Activated T-helper 2 cell treated with anti-CD3 and anti-CD28 coated beads, Interferon-gamma antibody, Interleukin-2, Interleukin-4, amounts not matched to agents 10 μg/mL and 5 μg/mL and 100 μg/mL, durations not matched to agents 14 hours and 24 hours and 36 hours (primary cell): ENCODE results near the gene TMEM208. TPM values are rescaled to one million over a fixed set of nuclear protein-coding genes. Genes with fewer than 3 reads are reported as not detected.
A peak's percentile ranks its signal among the peaks of the same experiment; 100 is the strongest.

Source experiments
- DNase-seq: peaks from one replicate; pipeline ENCODE4 v3.0.0; 2021; ENCODE audit warnings: low spot score
- H3K27ac Mint-ChIP-seq: one replicate; pipeline ENCODE4 v1.8.0; 2021; ENCODE audit warnings: mixed read lengths
- H3K27me3 Mint-ChIP-seq: one replicate; pipeline ENCODE4 v1.8.0; 2021; ENCODE audit warnings: low read depth, mixed read lengths
- H3K36me3 Mint-ChIP-seq: one replicate; pipeline ENCODE4 v1.8.0; 2021; ENCODE audit warnings: low read depth, mixed read lengths
- H3K4me1 Mint-ChIP-seq: one replicate; pipeline ENCODE4 v1.8.0; 2021; ENCODE audit warnings: low read depth, mixed read lengths
- H3K4me3 Mint-ChIP-seq: one replicate; pipeline ENCODE4 v1.8.0; 2021; ENCODE audit warnings: low read depth, mild to moderate bottlenecking, moderate library complexity, mixed read lengths
- H3K9me3 Mint-ChIP-seq: one replicate; pipeline ENCODE4 v1.8.0; 2021; ENCODE audit warnings: mixed read lengths
- intact Hi-C: fragments of 100-400 bp; cut with micrococcal nuclease; formaldehyde crosslinking; loops from one replicate; pipeline ENCODE4 v1.15.1; 2023
- total RNA-seq: library from RNA; stranded (reverse); gene quantifications from 2 replicates; pipeline ENCODE4 v1.2.3, GENCODE V29; 2022

Gene TMEM208
- total RNA-seq, 1 donor from 2014 or later, result 55.4 TPM

DNA sequence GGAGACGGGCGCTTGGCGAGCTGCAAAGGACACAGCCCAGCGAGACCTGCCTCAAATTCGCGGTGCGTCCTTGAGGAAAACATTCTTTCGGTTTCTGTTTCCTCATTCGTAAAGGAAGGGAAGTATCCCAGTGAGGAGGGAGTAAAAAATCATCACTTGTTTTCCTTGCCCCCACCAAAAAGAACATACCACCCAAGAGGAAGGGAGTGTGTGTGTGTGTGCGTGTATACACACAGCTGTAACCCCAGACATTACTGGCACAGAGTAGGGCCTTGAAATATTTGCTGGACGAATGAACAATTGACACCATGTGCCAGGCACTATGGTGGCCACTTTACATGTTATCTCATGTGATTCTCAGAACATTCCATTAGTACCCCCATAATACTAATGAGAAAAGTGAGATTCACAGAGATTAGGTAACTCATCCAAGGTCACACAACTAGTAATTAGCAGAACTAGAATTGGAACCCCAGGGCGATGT, 41.2 kb upstream of the TMEM208 start:
- no peak overlapping the region for H3K27ac Mint-ChIP-seq
- intact Hi-C loops, result loop anchor here (2.0 to 10.0 kb wide), 5 partner anchors 15 to 239 kb away; partner anchors contain the start of genes B3GNT9 and NOL3
- H3K4me3 Mint-ChIP-seq, result no peak overlapping the region
- H3K36me3 Mint-ChIP-seq, result no peaks in the 10 kb centered on the region
- H3K9me3 Mint-ChIP-seq, result no peaks in the 10 kb centered on the region
- H3K4me1 Mint-ChIP-seq, result peaks cover 9% of the 10 kb centered on the region
- H3K27me3 Mint-ChIP-seq, result peaks cover 7% of the 10 kb centered on the region
- DNase-seq, result no peak

DNA sequence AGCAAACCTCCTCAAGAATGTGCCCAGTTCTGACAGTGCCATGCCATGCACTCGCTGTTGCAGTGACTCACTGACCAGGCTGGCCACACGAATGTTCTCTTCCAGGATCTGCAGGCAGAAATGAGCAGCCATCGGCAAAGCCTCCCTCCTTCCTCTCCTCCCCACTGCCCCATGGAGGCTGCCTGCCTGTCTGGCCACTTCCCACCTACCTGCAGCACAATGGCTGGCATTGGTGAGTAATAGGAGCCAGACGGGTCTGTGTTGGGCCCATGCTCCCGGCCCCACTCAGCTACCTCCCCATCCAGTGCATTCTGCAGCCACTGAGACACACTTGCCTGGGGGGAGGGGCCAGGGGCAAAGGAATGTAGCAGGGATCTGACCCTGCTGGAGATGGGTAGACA, 40.4 kb upstream of the TMEM208 start:
- no peaks in the 10 kb centered on the region for H3K9me3 Mint-ChIP-seq
- H3K4me1 Mint-ChIP-seq, result peaks cover 13% of the 10 kb centered on the region
- no peaks in the 10 kb centered on the region for H3K36me3 Mint-ChIP-seq
- intact Hi-C loops, result loop anchor here (5.0 to 10.0 kb wide), 2 partner anchors 34 to 172 kb away; partner anchors contain the start of gene B3GNT9
- H3K4me3 Mint-ChIP-seq, result no peak overlapping the region
- no peak for DNase-seq
- no peak overlapping the region for H3K27ac Mint-ChIP-seq
- peaks cover 7% of the 10 kb centered on the region for H3K27me3 Mint-ChIP-seq

DNA sequence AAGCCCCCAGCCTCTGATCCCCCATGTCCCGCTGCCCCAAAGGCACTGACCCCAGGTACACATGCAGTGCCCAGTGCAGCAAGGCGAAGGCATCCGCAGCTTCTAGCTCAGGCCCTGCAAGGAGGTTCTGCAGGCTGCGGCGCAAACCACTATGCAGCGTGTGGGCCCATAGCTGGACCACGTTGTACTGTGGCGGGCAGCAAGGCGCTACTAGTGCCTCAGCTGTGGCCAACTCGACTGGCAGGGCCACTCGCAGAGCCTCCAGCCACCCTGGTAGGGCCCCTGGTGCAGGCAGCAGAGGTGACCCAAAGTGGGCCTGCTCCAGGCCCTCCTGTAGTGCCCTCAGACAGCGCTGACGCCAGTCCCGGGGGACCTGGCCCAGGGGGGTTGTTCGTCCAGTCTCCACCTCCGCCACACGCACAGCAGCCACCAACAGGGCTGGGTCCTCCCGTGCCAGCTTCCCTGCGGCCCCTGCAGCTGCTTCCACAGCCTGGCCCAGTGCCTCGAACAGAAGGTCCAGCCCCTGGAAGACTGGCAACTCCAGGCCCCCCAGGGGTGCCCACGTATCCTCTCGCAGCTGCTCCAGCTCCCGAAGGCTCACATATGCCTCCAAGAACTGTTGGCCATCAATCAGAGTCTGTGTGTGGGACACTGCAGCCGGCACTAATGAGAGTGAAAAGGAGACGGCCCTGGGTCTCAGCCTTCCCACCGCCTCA, 39.6 kb upstream of the TMEM208 start:
- Mint-ChIP-seq H3K27ac (no peak overlapping the region), H3K4me1 (peaks cover 15% of the 10 kb centered on the region), H3K36me3 (no peaks in the 10 kb centered on the region), H3K27me3 (peaks cover 7% of the 10 kb centered on the region), H3K9me3 (no peaks in the 10 kb centered on the region), H3K4me3 (no peak overlapping the region)
- intact Hi-C loops, result loop anchor here (5.0 to 10.0 kb wide), 2 partner anchors 35 to 173 kb away; partner anchors contain the start of gene B3GNT9
- no peak for DNase-seq

DNA sequence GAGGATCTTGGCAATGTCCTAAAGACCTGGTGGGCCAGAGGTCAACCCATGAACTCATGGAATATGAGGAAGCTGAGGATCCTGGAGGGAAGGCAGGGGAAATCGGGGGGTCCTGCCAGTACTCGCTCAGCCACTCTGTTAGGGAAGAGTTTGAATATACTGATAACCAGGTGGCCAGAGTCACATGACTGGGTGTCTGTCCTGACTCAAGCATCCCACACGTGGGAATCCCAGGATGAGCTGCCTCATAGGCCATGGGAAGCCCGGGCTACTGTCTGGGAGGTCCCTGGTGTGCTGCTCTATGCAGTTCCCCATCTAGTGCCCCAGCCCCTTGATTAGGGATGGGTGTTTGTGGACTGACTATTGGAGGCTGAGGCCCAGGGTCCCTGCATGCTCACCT, 38.6 kb upstream of the TMEM208 start:
- Mint-ChIP-seq H3K9me3 (no peaks in the 10 kb centered on the region), H3K4me1 (peaks cover 23% of the 10 kb centered on the region), H3K4me3 (no peak overlapping the region), H3K36me3 (peaks cover 10% of the 10 kb centered on the region), H3K27me3 (peaks cover 7% of the 10 kb centered on the region), H3K27ac (no peak overlapping the region)
- intact Hi-C loops, result loop anchor here (5.0 to 10.0 kb wide), 2 partner anchors 36 to 174 kb away; partner anchors contain the start of gene B3GNT9
- DNase-seq, result no peak

DNA sequence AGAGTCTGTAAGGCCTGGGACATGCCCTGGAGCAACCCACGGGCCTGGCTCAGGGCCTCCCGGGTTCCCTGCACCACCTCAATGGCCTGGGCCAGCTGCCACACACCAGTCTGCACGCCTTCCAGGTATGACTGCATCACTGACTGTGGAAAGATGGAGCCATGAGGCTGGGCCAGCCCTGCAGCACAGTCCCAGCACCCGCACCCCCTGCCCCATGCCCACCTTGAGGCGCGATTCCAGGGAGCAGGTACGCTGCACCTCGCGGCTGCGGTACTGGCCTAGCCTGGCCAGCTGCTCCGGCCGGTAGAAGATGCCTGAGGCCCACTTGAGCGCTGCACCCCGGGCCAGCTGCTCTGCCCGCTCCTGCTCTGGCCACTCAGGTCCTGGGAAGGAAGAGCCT, 38.1 kb upstream of the TMEM208 start:
- Mint-ChIP-seq H3K36me3 (peaks cover 15% of the 10 kb centered on the region), H3K9me3 (no peaks in the 10 kb centered on the region), H3K4me1 (peaks cover 28% of the 10 kb centered on the region), H3K4me3 (no peak overlapping the region), H3K27ac (no peak overlapping the region), H3K27me3 (peaks cover 7% of the 10 kb centered on the region)
- intact Hi-C loops, result loop anchor here (5.0 to 10.0 kb wide), 2 partner anchors 36 to 174 kb away; partner anchors contain the start of gene B3GNT9
- no peak for DNase-seq

DNA sequence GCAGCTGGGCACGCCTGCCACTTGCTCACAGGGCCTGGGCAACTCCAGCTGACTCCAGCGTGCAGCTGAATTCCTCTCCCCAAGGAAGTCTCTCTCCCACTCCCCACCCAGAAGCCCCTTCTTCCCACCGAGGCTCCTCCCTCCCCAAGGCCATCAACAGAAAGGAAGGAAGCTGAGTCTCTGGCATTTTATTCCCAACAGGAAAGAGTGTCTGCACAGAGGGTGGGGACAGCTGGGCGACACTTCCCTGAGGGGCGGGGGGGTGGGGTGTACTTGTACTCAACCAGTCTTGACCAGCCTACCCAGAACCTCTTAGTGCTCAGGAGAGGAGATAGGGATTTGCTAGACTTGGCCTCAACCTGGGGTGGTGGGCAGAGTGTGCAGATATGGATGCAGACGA, 36.9 kb upstream of the TMEM208 start, which contains the start of gene EXOC3L1:
Gene EXOC3L1 (minus strand): TSS at position 96 of the 400 bp plus-strand sequence. CDS start 460 bp downstream, outside the sequence.
- peaks cover 27% of the 10 kb centered on the region for H3K36me3 Mint-ChIP-seq
- intact Hi-C loops, result no loop called here
- no peak for DNase-seq
- H3K9me3 Mint-ChIP-seq, result no peaks in the 10 kb centered on the region
- H3K27ac Mint-ChIP-seq, result no peak within 1 kb of the TSS
- H3K4me3 Mint-ChIP-seq, result no peak within 1 kb of the TSS
- H3K4me1 Mint-ChIP-seq, result peaks cover 30% of the 10 kb centered on the region
- peaks cover 7% of the 10 kb centered on the region for H3K27me3 Mint-ChIP-seq

DNA sequence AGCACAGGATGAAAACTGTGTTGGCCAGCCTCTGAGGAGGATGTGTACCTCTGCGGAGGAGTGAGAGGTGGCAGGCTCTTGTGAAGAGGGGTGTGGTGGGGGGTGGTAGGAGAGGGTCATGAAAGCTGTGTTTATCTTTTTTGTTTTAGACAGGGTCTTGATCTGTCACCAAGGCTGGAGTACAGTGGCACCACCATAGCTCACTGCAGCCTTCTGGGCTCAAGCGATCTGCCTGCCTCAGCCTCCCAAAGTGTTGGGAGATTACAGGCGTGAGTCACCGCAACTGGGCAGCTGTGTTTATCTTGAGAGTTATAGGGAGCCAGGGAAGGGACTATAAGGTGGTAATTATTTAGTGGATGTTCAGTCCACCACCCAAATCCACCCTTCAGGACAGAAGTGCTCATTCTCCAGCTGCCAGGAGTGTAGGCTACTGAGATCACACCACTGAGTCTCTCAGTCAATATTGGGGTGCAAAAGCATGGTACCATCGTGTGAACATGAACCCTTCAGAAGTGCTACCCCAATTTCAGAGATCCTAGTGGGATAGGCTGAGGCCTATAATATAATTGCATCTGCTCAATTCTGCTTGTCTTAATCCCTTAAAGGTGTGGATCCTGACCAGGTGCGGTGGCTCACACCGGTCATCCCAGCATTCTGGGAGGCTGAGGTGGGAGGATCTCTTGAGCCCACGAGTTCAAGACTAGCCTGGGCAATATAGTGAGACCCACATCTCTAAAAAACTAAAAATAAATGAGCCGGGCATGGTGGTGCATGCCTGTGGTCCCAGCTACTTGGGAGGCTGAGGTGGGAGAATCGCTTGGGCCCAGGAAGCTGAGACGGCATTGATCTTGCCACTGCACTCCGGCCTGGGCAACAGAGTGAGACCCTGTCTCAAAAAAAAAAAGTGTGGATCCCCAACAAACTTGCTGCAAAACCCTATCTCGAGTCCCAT, 36.2 kb upstream of the TMEM208 start:
- intact Hi-C loops, result no loop called here
- Mint-ChIP-seq H3K36me3 (peaks cover 34% of the 10 kb centered on the region), H3K27me3 (no peaks in the 10 kb centered on the region), H3K4me1 (peaks cover 23% of the 10 kb centered on the region), H3K27ac (no peak overlapping the region), H3K4me3 (peak overlapping the region; percentile 85), H3K9me3 (no peaks in the 10 kb centered on the region)
- no peak for DNase-seq

DNA sequence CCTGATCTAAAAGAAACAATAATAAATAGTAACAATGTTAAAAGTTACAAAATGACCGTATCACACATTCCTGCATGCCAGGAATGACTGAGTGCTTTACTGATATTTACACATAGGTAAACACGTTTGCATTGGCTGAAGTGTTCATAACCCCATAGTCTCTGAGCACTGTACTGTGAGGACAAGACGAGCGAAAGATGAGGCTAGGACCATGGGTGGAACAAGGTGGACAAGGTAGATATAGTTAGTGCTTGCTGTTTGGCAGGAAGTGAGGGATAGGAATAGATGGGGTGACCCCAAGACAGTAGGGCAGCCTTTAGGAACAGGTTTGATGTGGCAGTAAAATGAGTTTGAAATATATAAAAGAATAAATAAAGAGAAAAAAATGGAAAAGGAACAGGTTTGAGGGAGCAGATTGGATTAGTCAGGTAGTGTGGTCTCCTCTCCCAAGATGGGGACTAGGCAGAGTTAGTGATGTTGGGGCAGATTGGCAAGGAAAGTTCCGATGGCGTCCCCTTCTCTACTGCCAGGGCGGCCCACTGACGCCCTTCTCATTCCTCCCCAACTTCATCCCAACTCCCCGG, 35.4 kb upstream of the TMEM208 start:
- Mint-ChIP-seq H3K27me3 (no peaks in the 10 kb centered on the region), H3K27ac (peak overlapping the region; percentile 59), H3K36me3 (peaks cover 42% of the 10 kb centered on the region), H3K4me1 (peaks cover 29% of the 10 kb centered on the region), H3K9me3 (no peaks in the 10 kb centered on the region), H3K4me3 (peak overlapping the region; percentile 85)
- DNase-seq, result no peak
- intact Hi-C loops, result no loop called here

DNA sequence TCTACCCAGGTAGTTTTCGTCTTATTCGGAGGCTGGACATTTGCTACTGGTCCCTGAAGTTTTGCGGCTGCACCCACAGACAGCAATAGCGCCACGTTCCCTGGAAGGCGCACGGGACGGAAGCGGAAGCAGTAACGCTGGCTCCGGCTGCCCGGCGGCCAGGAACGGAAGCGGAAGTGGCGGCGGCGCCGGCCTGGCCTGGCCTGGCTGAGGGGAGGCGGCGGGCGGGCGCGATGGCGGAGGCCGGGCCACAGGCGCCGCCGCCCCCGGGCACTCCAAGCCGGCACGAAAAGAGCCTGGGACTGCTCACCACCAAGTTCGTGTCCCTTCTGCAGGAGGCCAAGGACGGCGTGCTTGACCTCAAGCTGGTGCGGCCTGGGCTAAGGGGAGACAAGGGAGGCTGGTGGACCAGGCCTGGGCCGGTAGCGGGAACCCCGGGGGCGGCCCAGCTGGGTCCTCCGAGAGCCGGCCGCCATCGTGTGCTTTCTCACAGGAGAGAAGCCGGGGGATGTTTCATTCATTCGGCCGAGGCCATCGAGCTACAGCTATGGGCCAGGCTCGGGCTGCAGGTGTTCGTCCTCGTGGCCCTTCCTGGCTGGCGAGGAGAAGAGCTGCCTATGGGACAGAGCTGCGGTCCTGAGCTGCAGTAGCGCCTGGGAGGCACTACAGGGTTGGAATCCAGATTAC, 34.8 kb upstream of the TMEM208 start, which contains the start of gene E2F4:
Gene E2F4 (plus strand): TSS at position 161 of the 687 bp plus-strand sequence. CDS start 73 bp downstream, at position 234.
- peaks cover 30% of the 10 kb centered on the region for H3K4me1 Mint-ChIP-seq
- intact Hi-C loops, result no loop called here
- DNase-seq, result peak; percentile 84
- H3K27me3 Mint-ChIP-seq, result no peaks in the 10 kb centered on the region
- no peaks in the 10 kb centered on the region for H3K9me3 Mint-ChIP-seq
- peak within 1 kb of the TSS; percentile 85 for H3K4me3 Mint-ChIP-seq
- peak within 1 kb of the TSS; percentile 59 for H3K27ac Mint-ChIP-seq
- H3K36me3 Mint-ChIP-seq, result peaks cover 48% of the 10 kb centered on the region

DNA sequence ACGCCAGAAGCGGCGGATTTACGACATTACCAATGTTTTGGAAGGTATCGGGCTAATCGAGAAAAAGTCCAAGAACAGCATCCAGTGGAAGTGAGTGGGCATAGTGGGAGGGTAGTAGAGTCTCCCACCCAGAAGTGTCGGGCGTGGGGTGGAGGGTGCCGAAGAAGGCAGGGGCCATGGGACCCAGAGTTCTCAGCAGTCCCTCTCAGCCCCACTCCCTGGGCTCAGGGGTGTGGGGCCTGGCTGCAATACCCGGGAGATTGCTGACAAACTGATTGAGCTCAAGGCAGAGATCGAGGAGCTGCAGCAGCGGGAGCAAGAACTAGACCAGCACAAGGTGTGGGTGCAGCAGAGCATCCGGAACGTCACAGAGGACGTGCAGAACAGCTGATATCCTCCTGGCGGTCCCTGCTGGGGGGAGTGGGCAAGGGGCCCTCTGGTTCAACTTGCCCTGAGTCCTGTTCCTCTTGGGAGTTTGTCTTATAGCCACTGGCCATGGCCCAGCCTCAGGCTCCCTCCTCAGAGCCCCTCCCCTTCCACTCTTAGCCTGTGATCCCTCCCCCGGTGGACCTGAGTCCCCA, 34.1 kb upstream of the TMEM208 start:
- peak overlapping the region; percentile 85 for H3K4me3 Mint-ChIP-seq
- no peaks in the 10 kb centered on the region for H3K27me3 Mint-ChIP-seq
- no peaks in the 10 kb centered on the region for H3K9me3 Mint-ChIP-seq
- H3K4me1 Mint-ChIP-seq, result peaks cover 30% of the 10 kb centered on the region
- DNase-seq, result no peak
- intact Hi-C loops, result no loop called here
- H3K27ac Mint-ChIP-seq, result peak overlapping the region; percentile 27
- peaks cover 52% of the 10 kb centered on the region for H3K36me3 Mint-ChIP-seq

DNA sequence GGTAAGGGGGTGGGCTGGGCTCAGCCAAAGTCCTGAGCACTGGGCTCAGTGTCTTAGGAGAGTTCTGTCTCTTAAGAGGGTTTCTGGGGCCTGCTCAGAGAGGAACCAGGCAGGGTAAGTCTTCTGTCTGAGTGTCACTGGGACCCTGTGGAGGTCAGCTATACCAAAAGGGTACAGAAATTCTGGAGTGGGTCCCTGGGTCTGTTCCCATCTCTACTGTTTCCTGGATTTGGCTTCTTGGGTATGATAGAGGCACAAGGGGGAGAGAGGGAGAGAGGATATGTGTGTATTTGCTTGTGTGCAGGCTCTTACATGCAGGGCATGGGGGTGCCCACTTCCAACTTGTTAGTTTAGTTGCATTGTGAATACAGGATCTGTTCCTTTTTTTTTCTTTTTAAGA, 33.4 kb upstream of the TMEM208 start:
- no peak for DNase-seq
- H3K27me3 Mint-ChIP-seq, result no peaks in the 10 kb centered on the region
- H3K4me1 Mint-ChIP-seq, result peaks cover 30% of the 10 kb centered on the region
- peak overlapping the region; percentile 48 for H3K27ac Mint-ChIP-seq
- H3K9me3 Mint-ChIP-seq, result no peaks in the 10 kb centered on the region
- H3K4me3 Mint-ChIP-seq, result peak overlapping the region; percentile 85
- intact Hi-C loops, result no loop called here
- peaks cover 59% of the 10 kb centered on the region for H3K36me3 Mint-ChIP-seq
